Thoracic aorta (tissue), 2 donors: ENCODE data around the gene CDK16. TPM values are rescaled to one million over a fixed set of nuclear protein-coding genes. Genes with fewer than 3 reads are reported as not detected.
A peak's percentile ranks its signal among the peaks of the same experiment; 100 is the strongest.

ENCODE experiments used
- ATAC-seq: fragments of 150-250 bp; one replicate; pipeline ENCODE4 v1.8.0; 2017; ENCODE audit warnings: low read depth; ENCODE audit not compliant: insufficient number of reproducible peaks, low FRiP score
- DNase-seq: peaks from one replicate; pipeline ENCODE4 v3.0.0-alpha.2; 2020; ENCODE audit warnings: low spot score
- H3K27ac ChIP-seq, 2 donors: fragments of 200-600 bp; sonication (generic); 1 replicate in 1 of 2; 2 replicates in 1 of 2; pipeline ENCODE4 v1.5.1; 2016; ENCODE audit warnings: mild to moderate bottlenecking in 2 of 2, moderate library complexity in 2 of 2
- H3K27me3 ChIP-seq: fragments of 200-600 bp; sonication (generic); replicated peaks from 2 replicates; pipeline ENCODE4 v1.6.0; 2016; ENCODE audit warnings: mild to moderate bottlenecking; ENCODE audit not compliant: insufficient read depth
- H3K36me3 ChIP-seq: fragments of 200-600 bp; sonication (generic); one replicate; pipeline ENCODE4 v1.5.1; 2016
- H3K4me1 ChIP-seq, 2 donors: fragments of 200-600 bp; sonication (generic); 1 replicate in 1 of 2; 2 replicates in 1 of 2; pipeline versions ENCODE4 v1.5.1 to v1.6.0; 2016; ENCODE audit warnings: low read depth in 2 of 2, mild to moderate bottlenecking in 1 of 2; ENCODE audit not compliant: control insufficient read depth in 1 of 2
- H3K4me3 ChIP-seq: fragments of 200-600 bp; sonication (generic); 2 replicates; pipeline ENCODE4 v1.5.1; 2016; ENCODE audit warnings: mild to moderate bottlenecking
- H3K9me3 ChIP-seq: fragments of 200-600 bp; sonication (generic); 2 replicates; pipeline ENCODE4 v1.5.1; 2016
- CTCF ChIP-seq: fragments of 200-600 bp; sonication (generic); IDR thresholded peaks from one replicate; pipeline ENCODE4 v1.5.1; 2019; ENCODE audit warnings: antibody characterized with exemption
- total RNA-seq, 2 donors: library from RNA; depleted of rRNA; stranded (reverse); fragments of >200 nt; gene quantifications; one replicate each; pipeline versions ENCODE4 v1.1.0 to v1.2.3, GENCODE V29; 2016

The CDK16 gene
- total RNA-seq, 2 donors from 2014 or later = 66.7 to 74.6 TPM

GRCh38 chrX:47186096-47186740 lies 32.3 kb upstream of the CDK16 start:
- DNase-seq = no peak
- peaks cover 26% of the 10 kb centered on the region for H3K36me3 ChIP-seq
- H3K27me3 ChIP-seq = no peaks in the 10 kb centered on the region

DNA sequence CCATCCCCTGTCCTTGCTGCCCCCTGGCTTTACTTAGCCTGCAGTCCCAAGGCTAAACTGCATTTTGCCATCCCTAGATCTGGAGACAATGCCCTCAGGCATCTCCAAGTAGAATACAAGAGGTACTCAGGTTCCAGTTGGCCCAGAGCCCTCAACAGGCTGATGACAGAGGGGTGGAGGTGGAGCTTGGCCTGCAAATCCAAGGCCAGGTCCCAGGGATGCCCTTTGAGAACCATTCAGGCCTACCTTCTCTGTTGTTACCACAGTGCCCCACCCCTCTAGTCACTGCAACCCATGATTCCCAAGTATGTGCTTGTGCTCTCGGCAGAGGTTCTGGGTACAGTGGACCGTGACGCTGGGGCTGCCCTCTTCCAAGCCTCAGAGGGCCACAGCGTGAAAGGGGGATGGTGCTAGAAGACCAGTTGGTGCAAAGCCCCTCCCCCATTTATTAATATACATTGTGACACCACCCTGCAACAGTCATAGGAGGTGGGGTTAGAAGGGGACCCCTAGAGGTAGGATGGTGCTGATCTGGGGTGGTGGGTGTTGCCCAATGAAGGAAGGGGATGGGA lies 31.3 kb upstream of the CDK16 start:
- H3K4me1 ChIP-seq = no peaks in the 10 kb centered on the region
- DNase-seq (no peak), ATAC-seq (no peak)
- TF ChIP-seq CTCF = no peak
- H3K9me3 ChIP-seq = no peaks in the 10 kb centered on the region
- H3K4me3 ChIP-seq = no peak overlapping the region
- no peaks in the 10 kb centered on the region for H3K27me3 ChIP-seq
- H3K27ac ChIP-seq = no peak overlapping the region
- peaks cover 18% of the 10 kb centered on the region for H3K36me3 ChIP-seq

More at GRCh38 chrX:47186096-47186740, 32.3 kb upstream of the CDK16 start:
- Histone ChIP-seq H3K27ac (no peak overlapping the region), H3K4me3 (no peak overlapping the region), H3K9me3 (no peaks in the 10 kb centered on the region), H3K4me1 (no peaks in the 10 kb centered on the region)
- TF ChIP-seq CTCF = no peak
- no peak for ATAC-seq

DNA sequence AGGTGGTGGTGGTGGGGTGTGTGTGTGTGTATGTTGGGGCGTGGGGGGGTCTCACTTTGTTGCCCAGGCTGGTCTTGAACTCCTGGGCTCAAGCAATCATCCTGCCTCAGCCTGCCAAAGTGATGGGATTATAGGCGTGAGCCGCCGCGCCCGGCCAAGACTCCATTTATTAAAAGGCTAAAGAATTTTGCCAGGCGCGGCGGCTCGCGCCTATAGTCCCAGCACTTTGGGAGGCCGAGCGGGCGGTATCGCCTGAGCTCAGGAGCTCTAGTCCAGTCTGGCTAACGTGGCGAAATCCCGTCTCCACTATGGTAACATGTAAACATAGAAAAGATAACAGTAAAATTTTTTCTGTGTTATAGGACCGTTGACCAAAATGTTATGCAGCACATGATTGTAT lies 28.6 kb upstream of the CDK16 start:
- no peak for TF ChIP-seq CTCF
- H3K36me3 ChIP-seq = peaks cover 12% of the 10 kb centered on the region

DNA sequence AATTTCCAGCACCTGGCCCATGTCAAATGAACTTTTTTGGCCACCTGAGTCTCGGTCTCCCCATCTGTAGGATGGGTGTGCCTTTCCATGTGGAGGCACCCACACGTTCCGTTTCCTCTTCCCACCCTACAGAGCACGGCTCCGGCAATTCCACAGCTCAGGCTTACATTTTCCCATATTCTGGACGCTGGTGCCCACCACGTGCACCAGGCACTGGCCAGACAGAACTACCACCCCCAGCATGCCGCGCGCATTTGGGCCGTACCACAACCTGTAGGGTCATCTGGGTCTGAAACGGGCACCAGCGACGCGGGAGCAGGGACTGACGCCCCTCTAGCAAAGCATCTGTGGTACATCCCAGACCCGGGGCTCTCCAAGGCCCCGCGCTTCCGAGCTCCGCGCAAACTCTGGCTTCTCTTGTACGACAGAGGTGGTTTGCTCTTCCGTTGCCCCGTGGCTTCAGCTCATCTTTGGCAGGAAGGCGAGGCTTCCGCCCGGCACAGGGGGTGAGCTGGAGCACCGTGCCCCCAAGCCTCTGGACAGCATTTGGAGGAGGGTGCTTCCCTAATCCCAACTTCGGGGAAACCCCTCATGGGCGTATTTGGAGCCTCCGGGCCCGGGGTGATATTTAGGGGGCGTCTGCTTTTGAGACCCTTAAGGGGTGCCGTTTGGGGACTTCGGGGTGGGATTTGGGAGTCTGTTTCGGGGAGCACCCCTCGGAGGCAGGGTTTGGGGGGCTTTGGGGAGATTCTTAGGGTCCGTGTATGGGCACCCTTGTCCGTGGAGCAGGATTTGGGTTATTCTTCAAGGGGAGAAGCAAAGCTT lies 27.8 kb upstream of the CDK16 start:
- TF ChIP-seq CTCF = no peak
- peaks cover 5% of the 10 kb centered on the region for H3K36me3 ChIP-seq

More for the DNA sequence above, 28.6 kb upstream of the CDK16 start:
- H3K4me1 ChIP-seq = peaks cover 2 to 4% of the 10 kb centered on the region in 2 donors
- H3K27ac ChIP-seq = no peak overlapping the region
- DNase-seq (no peak), ATAC-seq (no peak)
- no peaks in the 10 kb centered on the region for H3K27me3 ChIP-seq
- H3K4me3 ChIP-seq = no peak overlapping the region
- H3K9me3 ChIP-seq = no peaks in the 10 kb centered on the region

GRCh38 chrX:47191331-47191730 lies 27.1 kb upstream of the CDK16 start:
- H3K9me3 ChIP-seq = no peaks in the 10 kb centered on the region
- no peak for ATAC-seq
- no peak for DNase-seq
- H3K4me3 ChIP-seq = peak overlapping the region; percentile 76
- H3K27ac ChIP-seq = no peak overlapping the region
- H3K36me3 ChIP-seq = no peaks in the 10 kb centered on the region
- peaks cover 15 to 16% of the 10 kb centered on the region in 2 donors for H3K4me1 ChIP-seq
- no peaks in the 10 kb centered on the region for H3K27me3 ChIP-seq
- no peak for TF ChIP-seq CTCF

More for the DNA sequence above, 27.8 kb upstream of the CDK16 start:
- Histone ChIP-seq H3K27me3 (no peaks in the 10 kb centered on the region), H3K9me3 (no peaks in the 10 kb centered on the region), H3K4me1 (peaks cover 9% of the 10 kb centered on the region in 2 donors), H3K27ac (no peak overlapping the region), H3K4me3 (peak overlapping the region; percentile 76)
- ATAC-seq (no peak), DNase-seq (peak; percentile 63)
